GM12874 (cell line): ENCODE measurements around the gene SYT8.

ENCODE experiments used
- TF ChIP-seq, protein P1 (sequence below): IDR thresholded peaks from 2 replicates; pipeline ENCODE4 v1.5.1; 2011; ENCODE audit warnings: low read depth, mild to moderate bottlenecking, control low read depth, low read length, moderate library complexity; ENCODE audit not compliant: insufficient read depth

Gene SYT8

DNA sequence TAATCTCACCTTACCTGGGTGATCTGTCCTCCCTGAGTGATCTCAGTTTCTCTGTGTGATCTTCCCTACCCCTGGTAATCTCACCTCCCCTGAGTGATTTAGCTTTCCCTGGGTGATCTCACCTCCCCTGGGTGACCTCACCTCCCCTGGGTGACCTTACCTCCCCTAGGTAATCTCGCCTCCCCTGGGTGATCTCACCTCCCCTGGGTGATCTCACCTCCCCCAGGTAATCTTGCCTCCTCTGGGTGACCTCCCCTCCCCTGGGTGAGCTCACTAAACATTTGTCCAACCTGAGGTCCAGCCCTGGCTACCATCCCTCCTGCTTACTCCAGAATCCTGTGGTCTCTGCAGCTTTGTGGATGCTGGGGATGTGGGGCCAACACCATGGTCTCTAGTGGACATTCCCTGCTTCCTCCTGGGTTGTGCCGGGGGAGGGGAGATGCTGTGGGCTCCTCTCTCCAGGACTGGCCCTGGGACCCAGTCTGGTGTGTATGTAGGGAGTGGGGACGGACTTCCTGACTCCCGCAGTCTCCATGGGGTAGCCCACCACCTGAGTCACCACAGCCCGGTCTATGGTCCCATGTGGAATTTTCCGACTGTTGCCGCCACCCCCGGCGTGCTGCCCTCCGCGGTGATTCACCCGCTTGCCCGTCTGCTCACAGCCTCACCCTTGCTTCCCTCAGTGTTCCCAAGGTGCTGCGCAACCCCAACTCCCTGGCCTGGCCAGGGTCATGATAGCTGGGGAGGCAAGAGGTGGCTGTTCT lies 28.0 kb downstream of the SYT8 start:
- TF ChIP-seq, protein P1, sequence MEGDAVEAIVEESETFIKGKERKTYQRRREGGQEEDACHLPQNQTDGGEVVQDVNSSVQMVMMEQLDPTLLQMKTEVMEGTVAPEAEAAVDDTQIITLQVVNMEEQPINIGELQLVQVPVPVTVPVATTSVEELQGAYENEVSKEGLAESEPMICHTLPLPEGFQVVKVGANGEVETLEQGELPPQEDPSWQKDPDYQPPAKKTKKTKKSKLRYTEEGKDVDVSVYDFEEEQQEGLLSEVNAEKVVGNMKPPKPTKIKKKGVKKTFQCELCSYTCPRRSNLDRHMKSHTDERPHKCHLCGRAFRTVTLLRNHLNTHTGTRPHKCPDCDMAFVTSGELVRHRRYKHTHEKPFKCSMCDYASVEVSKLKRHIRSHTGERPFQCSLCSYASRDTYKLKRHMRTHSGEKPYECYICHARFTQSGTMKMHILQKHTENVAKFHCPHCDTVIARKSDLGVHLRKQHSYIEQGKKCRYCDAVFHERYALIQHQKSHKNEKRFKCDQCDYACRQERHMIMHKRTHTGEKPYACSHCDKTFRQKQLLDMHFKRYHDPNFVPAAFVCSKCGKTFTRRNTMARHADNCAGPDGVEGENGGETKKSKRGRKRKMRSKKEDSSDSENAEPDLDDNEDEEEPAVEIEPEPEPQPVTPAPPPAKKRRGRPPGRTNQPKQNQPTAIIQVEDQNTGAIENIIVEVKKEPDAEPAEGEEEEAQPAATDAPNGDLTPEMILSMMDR: no peak

DNA sequence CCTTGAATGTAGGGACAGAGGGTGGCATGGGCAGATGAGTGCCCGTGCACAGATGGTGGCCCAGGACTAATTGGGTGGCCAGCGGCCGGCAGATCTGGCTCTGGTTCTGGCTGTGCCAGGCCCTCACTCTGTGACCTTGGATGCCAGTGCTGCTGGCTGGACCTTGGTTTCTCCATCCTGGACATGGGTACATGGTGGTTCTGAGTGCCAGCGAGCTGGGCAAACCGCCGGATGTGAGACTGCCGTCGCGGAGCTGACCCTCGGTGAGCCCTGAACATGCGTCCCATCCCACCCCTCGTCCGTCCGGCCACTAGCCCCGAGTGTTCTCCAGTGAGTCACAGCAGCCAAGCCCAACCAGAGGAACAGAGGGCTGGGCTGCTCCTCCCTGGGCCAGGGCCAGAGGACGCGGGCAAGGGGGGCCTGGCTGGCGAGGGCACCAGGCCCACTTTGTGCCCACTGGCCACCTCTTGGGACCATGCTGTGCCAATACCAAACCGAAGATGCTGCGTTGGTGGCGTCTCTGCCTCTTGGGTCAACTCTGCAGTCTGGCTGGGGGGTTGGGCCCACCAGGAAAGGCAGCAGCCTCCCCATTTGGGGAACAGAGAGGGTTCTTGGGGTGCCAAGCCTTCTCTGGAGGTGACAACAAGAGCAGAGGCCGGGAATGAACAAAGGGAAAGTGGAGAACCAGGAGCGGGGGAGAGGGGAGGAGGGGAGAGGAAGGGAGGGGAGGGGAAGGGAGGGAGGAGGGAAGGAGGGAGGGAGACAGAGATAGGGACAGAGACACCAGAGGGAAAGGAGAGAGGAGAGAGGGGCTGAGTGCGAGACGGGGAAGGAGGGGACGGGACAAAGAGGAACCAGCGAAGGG lies 28.8 kb downstream of the SYT8 start:
- TF ChIP-seq, protein P1: no peak

DNA sequence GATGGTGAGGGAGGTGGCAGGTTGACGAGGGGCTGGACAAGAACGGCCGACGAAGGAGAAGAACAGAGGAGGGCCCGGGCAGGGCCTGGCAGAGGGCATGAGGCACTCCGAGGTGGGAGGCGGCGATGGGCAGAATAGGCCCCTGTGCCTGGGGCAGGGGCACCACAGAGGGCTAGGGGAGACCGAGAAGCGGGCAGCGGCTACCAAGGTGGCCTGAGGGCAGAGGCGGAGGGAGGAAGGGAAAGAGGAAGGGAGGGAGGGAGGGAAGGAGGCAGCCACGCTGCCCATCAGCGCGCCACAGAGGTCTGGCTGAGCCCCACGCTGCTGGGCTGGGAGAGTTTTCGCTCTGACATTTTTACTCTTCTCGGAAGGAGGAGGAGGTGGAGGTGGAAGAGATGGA lies 29.4 kb downstream of the SYT8 start:
- TF ChIP-seq, protein P1: no peak

DNA sequence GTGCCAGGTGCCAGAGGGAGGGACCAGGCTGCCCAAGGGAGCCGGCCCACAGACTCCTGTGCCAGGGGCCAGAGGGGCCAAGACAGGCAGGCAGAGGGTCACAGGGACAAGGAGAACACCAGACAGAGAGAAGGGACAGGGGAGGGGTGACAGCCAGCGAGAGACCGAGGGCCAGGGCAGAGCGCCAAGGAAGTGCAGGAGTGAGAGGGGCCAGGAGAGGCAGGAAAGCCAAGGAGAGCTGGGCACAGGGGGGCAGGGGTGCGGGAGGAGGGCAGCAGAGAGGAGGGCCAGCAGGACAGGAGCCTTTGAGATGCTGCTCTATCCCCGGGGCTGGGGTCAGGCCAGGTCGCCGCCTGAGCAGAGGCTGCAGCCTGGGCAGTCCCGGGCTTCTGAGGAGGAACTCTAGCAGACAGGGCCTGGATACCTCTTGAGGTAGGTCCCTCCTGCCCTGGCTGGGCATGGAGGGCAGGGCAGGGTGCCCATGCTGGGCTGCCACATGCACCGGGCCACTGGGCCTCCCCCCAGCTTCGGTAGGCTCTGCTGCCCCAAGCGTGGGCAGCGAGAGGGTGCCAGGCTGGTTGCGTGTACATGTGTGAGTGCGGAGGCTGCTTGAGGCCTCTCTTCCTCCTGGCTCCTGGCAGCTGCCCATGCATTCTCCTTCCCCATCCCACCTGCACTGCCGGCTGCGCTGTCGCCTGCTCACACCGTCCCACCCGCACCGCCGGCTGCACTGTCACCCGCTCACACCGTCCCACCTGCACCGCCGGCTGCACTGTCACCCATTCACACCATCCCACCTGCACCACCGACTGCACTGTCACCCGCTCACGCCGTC lies 30.3 kb downstream of the SYT8 start:
- TF ChIP-seq, protein P1: no peak

DNA sequence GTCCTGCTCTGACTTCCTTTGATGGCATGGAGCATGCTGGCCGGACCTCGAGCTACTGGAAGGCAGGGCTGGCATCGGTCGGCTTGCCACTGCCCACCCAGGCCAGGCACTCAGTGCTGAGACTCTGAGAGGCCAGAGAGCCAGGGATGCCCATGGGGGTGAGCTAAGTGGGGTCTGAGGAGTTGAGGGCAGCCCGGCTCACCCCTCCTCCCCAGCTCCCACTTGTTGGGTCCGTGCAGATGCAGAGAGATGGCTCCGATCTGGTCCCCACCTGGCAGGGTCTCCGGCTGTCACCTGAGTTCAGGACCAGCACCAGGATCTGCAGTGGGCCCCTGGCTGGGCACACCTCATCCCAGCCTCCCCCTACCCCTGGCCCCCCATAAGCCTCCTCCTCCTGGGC lies 31.4 kb downstream of the SYT8 start:
- TF ChIP-seq, protein P1: no peak

DNA sequence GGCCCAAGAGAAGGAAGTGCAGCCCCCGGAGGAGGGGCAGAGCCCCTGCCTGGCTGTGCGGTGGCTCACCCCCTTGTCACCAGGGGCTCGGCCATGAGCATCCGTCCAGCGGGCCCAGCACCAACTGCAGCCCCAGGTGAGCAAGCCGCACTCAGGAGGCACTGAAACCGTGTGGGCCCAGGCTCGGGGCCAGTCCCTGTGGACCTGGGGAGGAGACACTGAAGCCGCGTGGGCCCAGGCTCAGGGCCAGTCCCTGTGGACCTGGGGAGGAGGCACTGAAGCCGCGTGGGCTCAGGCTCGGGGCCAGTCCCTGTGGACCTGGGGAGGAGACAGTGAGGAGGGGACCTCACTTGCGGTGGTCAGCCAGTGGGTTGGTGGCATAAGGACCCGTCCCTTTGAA lies 32.0 kb downstream of the SYT8 start:
- TF ChIP-seq, protein P1: no peak

DNA sequence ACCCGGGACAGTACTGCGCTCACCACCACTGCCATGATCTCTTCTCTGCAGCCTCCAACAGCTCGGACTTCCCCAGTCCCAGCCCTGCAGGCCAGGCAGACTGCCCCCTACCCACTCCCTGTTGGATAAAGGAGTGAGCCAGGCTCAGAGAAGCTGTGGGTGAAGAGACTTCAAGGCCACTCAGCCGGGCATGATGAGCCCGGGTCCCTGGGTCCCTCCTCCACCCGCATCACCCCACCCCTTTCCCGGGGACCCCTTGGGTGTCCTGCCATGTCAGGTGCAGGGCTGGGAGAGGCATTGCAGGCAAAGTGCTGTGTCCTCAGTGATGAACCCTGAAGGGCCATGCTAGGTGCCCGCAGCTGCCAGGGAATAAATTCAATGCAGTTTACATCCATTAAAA lies 32.6 kb downstream of the SYT8 start:
- TF ChIP-seq, protein P1: no peak
